ENCODE results near the gene ULK1. TPM values are rescaled to one million over a fixed set of nuclear protein-coding genes. Genes with fewer than 3 reads are reported as not detected.

The ULK1 gene
- total RNA-seq, 1 donor from 2014 or later = 111 TPM

GRCh38 chr12:131913666-131914065 is 19.2 kb downstream of the ULK1 start:
- peaks cover 2% of the 10 kb centered on the region for H3K36me3 Mint-ChIP-seq (ENCODE audit: insufficient read depth)
- no peaks in the 10 kb centered on the region for H3K9me3 Mint-ChIP-seq (ENCODE audit: low read depth)
- no peak overlapping the region for H3K4me3 Mint-ChIP-seq (ENCODE audit: low read depth)
- no peaks in the 10 kb centered on the region for H3K27me3 Mint-ChIP-seq
- no peak overlapping the region for H3K27ac Mint-ChIP-seq
- no peaks in the 10 kb centered on the region for H3K4me1 Mint-ChIP-seq (ENCODE audit: low read depth)
- DNase-seq (ENCODE audit: low spot score, unreplicated experiment) = no peak
- TF ChIP-seq CTCF (IDR thresholded peaks at IDR 0.05; ENCODE audit: unreplicated experiment) = no peak

- no peak for DNase-seq (ENCODE audit: low spot score, unreplicated experiment)
- Mint-ChIP-seq H3K36me3 (ENCODE audit: insufficient read depth) (peaks cover 2% of the 10 kb centered on the region), H3K4me1 (ENCODE audit: low read depth) (no peaks in the 10 kb centered on the region), H3K27ac (no peak overlapping the region), H3K27me3 (no peaks in the 10 kb centered on the region), H3K9me3 (ENCODE audit: low read depth) (no peaks in the 10 kb centered on the region), H3K4me3 (ENCODE audit: low read depth) (no peak overlapping the region)
- no peak for TF ChIP-seq CTCF (IDR thresholded peaks at IDR 0.05; ENCODE audit: unreplicated experiment)
These were observed 19.8 kb downstream of the ULK1 start for GRCh38 chr12:131914179-131914702.

- no peak for DNase-seq (ENCODE audit: low spot score, unreplicated experiment)
- Mint-ChIP-seq H3K27me3 (no peaks in the 10 kb centered on the region), H3K9me3 (ENCODE audit: low read depth) (no peaks in the 10 kb centered on the region), H3K27ac (no peak overlapping the region), H3K36me3 (ENCODE audit: insufficient read depth) (peaks cover 4% of the 10 kb centered on the region), H3K4me1 (ENCODE audit: low read depth) (no peaks in the 10 kb centered on the region), H3K4me3 (ENCODE audit: low read depth) (no peak overlapping the region)
- TF ChIP-seq CTCF (IDR thresholded peaks at IDR 0.05; ENCODE audit: unreplicated experiment) = no peak
These were observed 20.7 kb downstream of the ULK1 start for GRCh38 chr12:131915000-131915689.

GRCh38 chr12:131915823-131916222 is 21.4 kb downstream of the ULK1 start:
- H3K4me1 Mint-ChIP-seq (ENCODE audit: low read depth) = no peaks in the 10 kb centered on the region
- no peak for TF ChIP-seq CTCF (IDR thresholded peaks at IDR 0.05; ENCODE audit: unreplicated experiment)
- no peak overlapping the region for H3K27ac Mint-ChIP-seq
- H3K9me3 Mint-ChIP-seq (ENCODE audit: low read depth) = no peaks in the 10 kb centered on the region
- H3K36me3 Mint-ChIP-seq (ENCODE audit: insufficient read depth) = peaks cover 6% of the 10 kb centered on the region
- H3K4me3 Mint-ChIP-seq (ENCODE audit: low read depth) = no peak overlapping the region
- no peak for DNase-seq (ENCODE audit: low spot score, unreplicated experiment)
- H3K27me3 Mint-ChIP-seq = no peaks in the 10 kb centered on the region

- Mint-ChIP-seq H3K4me3 (ENCODE audit: low read depth) (no peak overlapping the region), H3K27me3 (no peaks in the 10 kb centered on the region)
These were observed 22.1 kb downstream of the ULK1 start for GRCh38 chr12:131916306-131917138.

More at GRCh38 chr12:131916306-131917138, 22.1 kb downstream of the ULK1 start:
- no peak for TF ChIP-seq CTCF (IDR thresholded peaks at IDR 0.05; ENCODE audit: unreplicated experiment)
- no peak for DNase-seq (ENCODE audit: low spot score, unreplicated experiment)
- Mint-ChIP-seq H3K9me3 (ENCODE audit: low read depth) (no peaks in the 10 kb centered on the region), H3K27ac (no peak overlapping the region), H3K4me1 (ENCODE audit: low read depth) (no peaks in the 10 kb centered on the region), H3K36me3 (ENCODE audit: insufficient read depth) (peaks cover 6% of the 10 kb centered on the region)

All from progenitor cell of endocrine pancreas (in vitro differentiated cells).